NT2/D1 (cell line): ENCODE data around the gene DSE.

Experiments
- SUZ12 ChIP-seq: IDR thresholded peaks from 2 replicates; pipeline ENCODE4 v1.6.1; 2011; ENCODE audit not compliant: insufficient read length, insufficient read depth; ENCODE audit errors: extremely low read depth
- YY1 ChIP-seq: IDR thresholded peaks from 2 replicates; pipeline ENCODE4 v1.6.1; 2011; ENCODE audit not compliant: insufficient read length, insufficient read depth
- ZNF274 ChIP-seq: IDR thresholded peaks from 2 replicates; pipeline ENCODE4 v1.6.1; 2011; ENCODE audit warnings: mild to moderate bottlenecking, low read depth, low read length

- no peak for TF ChIP-seq SUZ12
- no peak for TF ChIP-seq ZNF274
- no peak for TF ChIP-seq YY1
Measured at GRCh38 chr6:116492331-116493067, 121.8 kb downstream of the DSE start.
